HG02884 (cell line): ENCODE measurements around the gene TYK2.
A peak's percentile ranks its signal among the peaks of the same experiment; 100 is the strongest.
"Not testable (repeated sequence)": the region's sequence is repeated elsewhere in the genome, so short reads cannot be mapped to it uniquely, and the experiment has no call there.

ENCODE experiments used
- ATAC-seq: cut with Tn5 transposase; IDR thresholded peaks from one replicate; pipeline ENCODE4 v1.9.1; 2021; ENCODE audit warnings: mild to moderate bottlenecking, moderate library complexity; ENCODE audit not compliant: unreplicated experiment

The TYK2 gene

GRCh38 chr19:10378124-10378523 is 2.2 kb downstream of the TYK2 start:
- no peak for ATAC-seq

DNA sequence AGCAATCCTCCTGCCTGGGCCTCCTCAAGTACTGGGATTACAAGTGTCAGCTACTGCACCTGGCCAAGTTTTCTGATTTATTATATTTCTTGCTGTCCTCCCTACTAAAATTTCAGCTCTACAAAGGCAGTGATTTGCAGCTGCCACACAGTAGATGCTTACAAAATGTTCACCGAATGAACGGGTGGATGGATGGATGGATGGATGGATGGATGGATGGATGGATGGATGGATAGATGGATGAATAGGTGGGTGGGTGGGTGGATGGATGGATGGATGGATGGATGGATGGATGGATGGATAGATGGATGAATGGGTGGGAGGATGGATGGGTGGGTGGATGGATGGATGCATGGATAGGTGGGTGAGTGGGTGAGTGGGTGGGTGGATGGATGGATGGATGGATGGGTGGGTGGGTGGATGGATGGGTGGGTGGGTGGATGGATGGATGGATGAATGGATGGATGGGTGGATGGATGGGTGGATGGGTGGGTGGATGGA is 3.2 kb downstream of the TYK2 start:
- not testable (repeated sequence) for ATAC-seq

DNA sequence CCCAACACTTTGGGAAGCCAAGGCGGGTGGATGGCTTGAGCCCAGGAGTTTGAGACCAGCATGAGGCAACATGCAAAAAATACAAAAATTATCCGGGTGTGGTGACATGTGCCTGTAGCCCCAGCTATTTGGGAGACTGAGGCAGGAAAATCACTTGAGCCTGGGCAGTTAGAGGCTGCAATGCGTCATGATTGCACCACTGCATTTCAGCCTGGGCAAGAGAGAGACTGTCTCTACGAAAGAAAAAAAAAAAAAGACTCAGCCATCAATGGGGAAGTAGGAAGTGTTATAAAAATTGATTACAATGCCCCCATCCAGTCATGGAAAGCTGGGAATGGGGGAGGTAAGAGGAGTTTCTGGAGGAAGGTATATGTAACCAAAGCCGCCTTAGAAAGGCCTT is 5.4 kb downstream of the TYK2 start:
- ATAC-seq: no peak

DNA sequence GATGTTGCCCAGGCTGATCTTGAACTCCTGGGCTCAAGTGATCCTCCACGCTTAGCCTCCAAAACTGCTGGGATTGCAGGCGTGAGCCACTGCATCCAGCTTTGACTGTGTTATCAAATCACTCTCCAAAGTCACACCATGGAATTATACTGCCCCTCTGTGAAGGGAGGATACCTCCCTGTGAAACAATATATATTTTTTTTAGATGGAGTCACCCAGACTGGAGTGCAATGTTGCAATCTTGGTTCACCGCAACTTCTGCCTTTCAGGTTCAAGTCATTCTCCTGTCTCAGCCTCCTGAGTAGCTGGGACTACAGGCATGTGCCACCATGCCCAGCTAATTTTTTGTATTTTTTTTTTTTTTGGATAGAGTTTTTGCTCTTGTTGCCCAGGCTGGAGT is 7.7 kb downstream of the TYK2 start:
- ATAC-seq: no peak

GRCh38 chr19:10368101-10368803 is 12.1 kb downstream of the TYK2 start:
- ATAC-seq: no peak

DNA sequence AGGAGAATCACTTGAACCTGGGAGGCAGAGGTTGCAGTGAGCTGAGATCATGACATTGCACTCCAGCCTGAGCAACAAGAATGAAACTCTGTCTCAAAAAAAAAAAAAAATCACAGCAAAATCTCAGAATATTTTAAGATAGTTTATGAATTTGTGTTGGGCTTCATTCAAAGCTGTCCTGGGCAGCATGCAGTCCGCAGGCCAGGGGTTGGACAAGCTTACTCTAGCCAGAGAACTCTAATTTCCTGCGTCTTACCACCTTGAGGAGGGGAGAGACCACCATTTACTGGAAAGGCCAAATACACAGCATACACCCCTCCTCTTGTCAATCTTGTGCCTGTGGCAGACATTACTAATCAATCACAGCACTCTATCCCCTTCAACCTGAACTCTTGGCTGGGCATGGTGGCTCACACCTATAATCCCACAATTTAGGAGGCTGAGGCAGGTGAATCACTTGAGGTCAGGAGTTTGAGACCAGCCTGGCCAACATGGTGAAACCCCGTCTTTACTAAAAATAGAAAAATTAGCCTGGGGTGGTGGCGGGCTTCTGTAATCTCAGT is 13.3 kb downstream of the TYK2 start:
- not testable (repeated sequence) for ATAC-seq

- ATAC-seq: no peak
Observed at GRCh38 chr19:10365518-10365917, 14.9 kb downstream of the TYK2 start.

DNA sequence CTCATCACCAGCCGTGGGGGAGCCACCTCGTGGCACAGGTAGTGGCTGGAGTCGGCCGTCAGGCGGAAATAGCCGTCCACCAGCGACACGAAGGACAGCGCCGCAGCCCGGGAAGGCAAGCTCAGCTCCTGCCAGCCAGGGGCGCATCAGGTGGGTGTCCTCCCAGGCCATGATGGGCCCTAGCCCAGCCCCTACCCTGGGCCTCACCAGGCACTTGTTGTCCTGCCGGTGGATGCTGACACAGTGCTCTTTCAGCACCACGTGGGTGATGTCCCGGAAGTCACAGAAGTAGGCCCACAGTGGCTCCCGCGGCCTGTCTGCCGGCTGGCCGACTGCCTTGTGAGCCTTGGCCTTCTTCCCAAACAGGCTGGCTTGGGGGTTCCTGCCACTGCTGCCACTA is 15.7 kb downstream of the TYK2 start:
- ATAC-seq: no peak

GRCh38 chr19:10363789-10364281 is 16.5 kb downstream of the TYK2 start:
- ATAC-seq: no peak

- ATAC-seq: no peak
Observed at GRCh38 chr19:10362259-10362658, 18.1 kb downstream of the TYK2 start.

DNA sequence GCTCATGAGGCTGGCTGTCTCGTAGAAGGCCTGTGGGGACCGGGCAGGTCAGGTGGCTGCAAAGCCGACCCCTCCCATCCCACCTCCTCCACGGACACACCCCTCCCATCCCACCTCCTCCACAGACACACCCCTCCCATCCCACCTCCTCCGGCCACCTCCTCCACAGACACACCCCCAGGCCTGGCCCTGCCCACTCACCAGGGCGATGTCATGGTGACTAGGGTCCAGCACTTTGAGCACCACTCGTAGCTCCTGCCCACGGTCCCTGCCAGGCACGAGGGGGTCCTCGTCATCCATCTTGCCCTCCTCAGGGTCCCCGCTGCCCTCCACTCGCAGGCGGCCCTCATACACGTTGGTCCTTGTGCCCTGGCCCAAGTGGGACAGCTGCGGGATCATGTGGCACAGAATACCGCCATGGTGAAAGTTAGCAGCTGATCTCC is 18.8 kb downstream of the TYK2 start:
- ATAC-seq: no peak

DNA sequence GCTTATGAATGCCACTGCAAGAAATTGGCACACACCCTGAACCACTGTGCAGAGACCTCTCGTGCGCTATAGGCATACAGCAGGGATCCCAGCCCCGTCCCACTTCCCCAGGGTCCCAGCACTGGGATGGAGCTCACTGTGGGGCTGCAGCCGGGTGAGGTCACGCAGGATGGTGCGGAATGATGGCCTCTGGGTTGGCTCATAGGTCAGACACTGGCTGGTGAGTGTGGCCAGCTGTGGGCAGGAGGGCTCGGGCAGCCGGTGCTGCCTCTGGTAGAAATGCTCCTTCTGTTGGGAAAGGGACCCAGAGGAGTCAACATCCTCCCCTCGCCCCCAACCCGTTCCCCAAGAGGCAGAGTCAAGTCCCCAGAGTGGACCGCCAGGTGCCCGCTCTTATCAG is 23.9 kb downstream of the TYK2 start:
- ATAC-seq: no peak

DNA sequence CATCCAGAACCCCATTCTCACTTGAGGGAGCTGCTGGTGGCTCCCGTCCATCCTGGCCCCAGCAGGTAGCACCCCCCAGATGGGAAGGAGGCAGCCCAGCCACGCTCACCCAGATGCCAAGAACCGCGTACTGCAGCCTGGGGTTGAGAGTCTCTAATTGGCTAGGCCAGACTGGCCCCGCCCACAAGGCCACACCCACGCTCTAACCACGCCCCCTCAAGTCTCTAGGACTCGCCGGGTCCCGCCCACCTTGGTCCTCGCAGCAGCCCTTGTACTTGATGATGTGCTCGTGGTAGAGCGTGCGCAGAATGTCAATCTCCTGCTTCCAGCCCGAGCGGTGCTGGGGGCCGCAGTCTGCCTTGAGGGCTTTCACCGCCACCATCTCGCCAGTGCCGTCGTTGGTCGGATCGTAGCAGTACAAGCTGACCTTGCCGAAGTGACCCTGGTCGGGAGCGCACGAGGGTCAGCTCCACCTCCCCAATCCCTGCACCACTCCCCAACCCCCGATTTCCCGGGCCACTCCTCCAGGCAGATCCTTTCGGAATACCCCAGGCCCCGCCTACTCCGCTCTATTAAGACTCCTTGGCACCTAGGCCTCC is 26.5 kb downstream of the TYK2 start:
- ATAC-seq: no peak

DNA sequence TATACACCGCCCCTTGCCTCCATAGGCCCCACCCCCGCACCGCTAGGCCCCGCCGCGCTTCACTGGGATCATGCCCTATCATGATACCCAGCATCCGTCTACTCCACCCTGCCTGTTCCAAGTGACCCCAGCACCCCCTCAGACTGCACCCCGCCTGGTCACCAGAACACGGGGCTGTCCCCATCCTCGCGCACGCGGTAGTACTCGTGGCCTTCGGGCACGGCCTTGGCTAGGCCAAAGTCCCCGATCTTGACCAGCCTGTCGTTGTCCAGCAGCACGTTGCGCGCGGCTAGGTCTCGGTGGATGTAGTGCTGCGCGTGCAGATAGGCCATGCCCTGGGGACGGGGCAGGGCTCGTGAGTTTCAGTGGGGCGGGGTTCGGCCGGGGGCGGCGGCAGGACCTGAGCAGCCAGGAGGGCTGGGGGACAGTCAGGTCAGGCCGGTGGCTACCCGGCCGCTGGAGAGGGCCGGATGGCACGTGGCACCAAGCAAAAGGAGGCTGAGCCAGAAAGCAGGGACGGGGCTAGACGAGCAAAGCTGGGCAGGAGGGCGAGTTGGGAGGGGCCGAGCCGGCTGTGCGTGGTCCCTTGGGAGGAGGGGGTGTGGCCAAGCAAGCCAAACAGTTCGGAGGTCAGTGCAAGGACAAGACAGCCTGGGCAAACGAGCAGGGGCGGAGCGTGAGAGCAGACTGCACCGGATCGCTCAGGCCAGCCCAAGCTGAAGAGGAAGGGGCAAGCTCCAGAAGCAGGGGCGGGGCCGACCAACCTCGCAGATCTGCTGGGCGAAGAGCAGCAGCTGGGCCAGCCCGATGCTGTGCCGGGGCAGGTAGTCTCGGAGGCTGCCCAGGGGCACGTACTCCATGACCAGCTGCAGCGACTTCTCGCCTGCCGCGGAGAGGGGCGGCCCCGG is 27.4 kb downstream of the TYK2 start:
- no peak for ATAC-seq

- no peak for ATAC-seq
Observed at GRCh38 chr19:10346509-10346908, 33.9 kb downstream of the TYK2 start.

DNA sequence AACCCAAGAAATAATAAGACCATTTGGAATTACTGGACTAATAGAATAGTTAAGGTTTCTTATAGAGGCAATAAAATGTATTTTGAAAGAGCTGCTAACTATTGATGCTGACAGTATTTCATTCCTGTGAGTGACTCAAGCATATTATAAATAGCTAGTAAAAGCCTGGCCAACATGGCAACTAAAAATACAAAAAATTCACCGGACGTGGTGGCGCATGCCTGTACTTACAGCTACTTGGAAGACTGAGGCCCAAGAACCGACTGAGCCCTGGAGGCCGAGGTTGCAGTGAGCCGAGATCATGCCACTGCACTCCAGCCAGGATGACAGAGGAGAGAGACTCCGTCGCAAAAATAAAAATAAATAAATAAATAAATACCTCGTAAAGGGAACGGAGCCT is 35.6 kb downstream of the TYK2 start:
- ATAC-seq: no peak

DNA sequence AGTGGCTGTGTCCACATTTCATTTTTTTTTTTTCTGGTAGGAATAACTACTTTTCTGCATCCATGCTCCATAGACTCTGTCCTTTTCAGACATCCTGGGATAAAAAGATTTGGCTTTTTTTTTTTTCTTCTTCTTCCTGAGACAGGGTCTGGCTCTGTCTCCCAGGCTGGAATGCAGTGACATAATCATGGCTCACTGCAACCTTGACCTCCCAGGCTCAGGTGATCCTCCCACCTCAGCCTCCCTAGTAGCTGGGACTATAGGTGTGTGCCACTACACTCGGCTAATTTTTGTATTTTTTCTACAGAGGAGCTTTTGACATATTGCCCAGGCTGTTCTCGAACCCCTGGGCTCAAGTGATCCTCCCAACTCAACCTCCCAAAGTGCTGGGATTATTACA is 36.9 kb downstream of the TYK2 start:
- ATAC-seq: no peak

GRCh38 chr19:10339977-10340376 is 40.4 kb downstream of the TYK2 start:
- ATAC-seq: no peak

DNA sequence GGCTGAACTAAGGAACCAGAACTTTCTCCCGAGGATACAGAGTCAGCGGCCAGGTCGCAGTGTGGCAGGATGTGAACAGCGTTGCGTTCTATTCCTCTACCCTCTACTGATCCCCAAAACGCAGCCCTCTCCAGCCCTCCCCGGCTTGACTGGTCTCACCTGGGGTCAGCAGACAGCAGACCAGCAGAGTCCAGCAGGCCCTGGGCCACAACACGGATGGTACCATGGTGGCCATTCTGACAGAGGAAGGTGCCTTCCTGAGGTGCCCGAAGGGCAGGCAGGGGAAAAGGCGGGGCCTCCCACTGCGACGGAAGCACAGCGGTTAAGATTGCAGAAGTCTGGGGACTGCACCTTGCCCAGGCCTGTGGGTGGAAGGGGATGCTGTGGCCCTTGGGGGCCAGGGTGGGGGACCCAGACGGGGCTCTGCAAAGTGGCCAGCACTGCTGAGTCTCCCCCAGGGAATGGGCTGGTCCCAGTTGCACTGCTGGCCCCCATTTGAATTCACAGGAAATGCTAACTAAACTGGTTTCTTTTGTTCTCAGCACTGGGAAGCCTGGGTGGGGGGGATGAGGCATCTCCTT is 40.9 kb downstream of the TYK2 start, which contains the start of gene ICAM3:
ICAM3 (minus strand) TSS at position 245 of the 581 bp plus-strand sequence; CDS start at position 235, 10 bp downstream.
- peak; percentile 54 for ATAC-seq

GRCh38 chr19:10338940-10339339 is 41.4 kb downstream of the TYK2 start:
- no peak for ATAC-seq

DNA sequence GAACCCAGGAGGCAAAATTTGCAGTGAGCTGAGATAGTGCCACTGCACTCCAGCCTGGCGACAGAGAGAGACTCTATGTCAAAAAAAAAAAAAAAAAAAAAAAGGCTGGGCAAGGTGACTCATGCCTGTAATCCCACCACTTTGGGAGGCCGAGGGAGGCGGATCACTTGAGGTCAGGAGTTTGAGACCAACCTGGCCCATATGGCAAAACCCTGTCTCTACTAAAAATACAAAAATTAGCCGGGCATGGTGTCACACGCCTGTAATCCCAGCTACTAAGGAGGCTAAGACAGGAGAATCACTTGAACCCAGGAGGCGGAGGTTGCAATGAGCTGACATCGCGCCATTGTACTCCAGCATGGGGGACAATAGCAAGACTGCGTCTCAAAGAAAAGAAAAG is 43.6 kb downstream of the TYK2 start:
- ATAC-seq: not testable (repeated sequence)
